ENCODE results near the gene HRCT1.
A peak's percentile ranks its signal among the peaks of the same experiment; 100 is the strongest.
"Not testable (repeated sequence)": the region's sequence is repeated elsewhere in the genome, so short reads cannot be mapped to it uniquely, and the experiment has no call there.

The HRCT1 gene

DNA sequence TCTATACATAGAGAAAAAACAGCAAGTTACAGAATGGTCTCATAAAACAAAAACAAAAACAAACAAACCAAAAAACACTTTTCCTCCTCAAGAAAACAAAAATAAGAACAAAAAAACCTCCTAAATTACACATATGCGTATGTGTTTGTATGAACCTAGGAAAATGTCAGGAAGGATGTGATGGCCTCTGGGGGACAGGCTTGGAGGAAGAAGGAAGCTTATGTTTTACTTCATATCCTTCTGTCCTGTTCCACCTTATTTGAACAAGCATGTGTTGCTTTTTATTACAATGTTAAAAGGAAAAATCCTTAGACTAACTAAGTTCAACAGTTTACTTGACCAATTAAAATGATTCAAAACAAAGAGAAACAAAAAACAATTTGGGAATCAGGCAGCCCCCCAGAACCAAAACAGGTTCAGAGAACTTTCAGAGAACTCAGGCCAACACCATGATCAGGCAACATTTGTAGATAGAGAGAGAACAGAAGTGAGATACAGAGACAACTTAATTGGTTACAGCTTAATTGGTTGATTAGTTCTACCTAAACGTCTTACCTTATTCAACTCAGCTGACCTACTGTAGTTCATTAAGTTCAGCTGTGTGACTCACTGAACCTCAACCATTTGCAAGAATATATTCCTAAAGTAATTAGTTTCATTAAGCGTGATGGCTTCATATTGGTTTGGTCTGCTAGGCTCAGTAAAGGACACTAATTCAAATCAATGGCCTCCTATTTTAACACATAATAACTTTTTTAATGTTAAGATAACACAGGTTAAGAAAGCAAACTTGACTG is 13.4 kb downstream of the HRCT1 start:
- no peak for DNase-seq

DNA sequence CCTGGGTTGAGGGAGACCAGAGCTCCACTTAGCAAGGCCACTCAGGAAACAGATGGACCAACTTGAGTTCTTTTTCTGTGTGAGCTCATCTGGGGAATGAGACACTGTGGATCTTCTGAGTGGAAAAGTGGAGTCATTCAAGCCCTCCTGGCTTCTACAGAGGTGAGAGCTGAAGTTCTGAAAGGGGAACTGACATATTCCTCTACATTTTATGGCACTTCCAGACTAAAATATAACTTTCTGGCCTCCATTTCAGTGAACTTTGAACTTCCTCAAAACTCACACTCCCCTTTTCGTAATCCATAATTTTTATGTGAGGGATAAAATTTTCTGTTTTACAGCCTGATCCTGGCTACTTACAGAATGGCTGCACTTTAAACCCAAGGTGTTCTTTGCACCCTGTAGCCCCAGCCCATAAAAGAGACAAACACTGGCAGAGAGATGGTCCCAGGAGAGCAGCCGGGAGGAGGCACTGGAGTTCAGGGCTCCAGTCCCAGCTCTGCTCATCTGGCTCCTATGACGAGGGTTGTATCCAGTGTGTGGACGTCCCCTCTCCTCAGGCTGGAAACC is 14.1 kb downstream of the HRCT1 start:
- DNase-seq, result peak; percentile 32 to 68

GRCh38 chr9:35923598-35923926 is 17.6 kb downstream of the HRCT1 start:
- no peak for DNase-seq

GRCh38 chr9:35923927-35924763 is 18.1 kb downstream of the HRCT1 start:
- no peak for DNase-seq

DNA sequence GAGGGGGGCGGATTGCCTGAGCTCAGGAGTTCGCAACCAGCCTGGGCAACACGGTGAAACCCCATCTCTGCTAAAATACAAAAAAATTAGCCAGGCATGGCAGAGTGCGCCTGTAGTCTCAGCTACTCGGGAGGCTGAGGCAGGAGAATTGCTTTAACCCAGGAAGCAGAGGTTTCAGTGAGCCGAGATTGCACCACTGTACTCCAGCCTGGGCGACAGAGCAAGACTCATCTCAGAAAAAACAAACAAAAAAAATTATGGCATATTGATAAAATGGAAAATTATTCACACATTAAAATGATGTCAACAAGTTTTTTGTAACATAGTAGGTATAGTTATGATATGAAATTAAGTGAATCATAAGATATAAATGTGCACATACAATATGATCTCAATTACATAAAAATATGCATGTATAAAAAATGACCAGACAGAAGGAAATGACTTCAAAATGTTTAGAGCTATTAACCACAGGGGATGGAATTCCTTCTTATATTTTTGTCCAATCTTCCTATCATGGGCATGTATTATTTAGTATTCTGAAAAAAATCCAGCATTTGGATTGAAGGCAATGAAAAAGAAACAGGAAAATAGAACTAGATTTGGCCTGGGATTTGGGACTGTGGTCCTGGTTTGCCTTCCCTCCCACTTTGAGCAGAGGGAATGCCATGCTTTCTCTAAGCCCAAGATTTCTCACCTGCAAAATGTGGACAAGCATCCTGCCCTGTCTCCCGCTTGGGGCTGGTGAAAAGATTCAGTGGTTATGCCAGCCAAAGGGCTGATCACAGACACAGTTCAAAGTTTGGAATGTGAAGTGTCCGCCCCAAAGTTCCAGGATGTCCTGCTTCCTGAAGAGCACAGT is 22.8 kb downstream of the HRCT1 start:
- DNase-seq, result no peak

DNA sequence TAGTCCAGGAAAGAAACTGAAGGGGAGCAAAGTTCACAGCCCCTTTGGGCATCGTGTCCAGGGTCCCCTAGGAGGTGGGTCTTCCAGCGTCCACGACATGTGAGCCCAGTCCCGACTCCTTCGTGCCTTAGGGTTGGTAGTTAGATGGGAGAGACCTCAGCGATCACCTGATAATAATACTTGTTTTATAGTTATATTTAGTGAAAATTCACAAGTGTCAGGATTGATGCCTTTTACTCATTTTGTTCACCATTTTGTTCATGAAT is 23.4 kb downstream of the HRCT1 start:
- DNase-seq, result no peak

- DNase-seq, result no peak
Measured at GRCh38 chr9:35930521-35930920, 24.5 kb downstream of the HRCT1 start.

GRCh38 chr9:35930989-35931388 is 25.0 kb downstream of the HRCT1 start:
- no peak for DNase-seq

DNA sequence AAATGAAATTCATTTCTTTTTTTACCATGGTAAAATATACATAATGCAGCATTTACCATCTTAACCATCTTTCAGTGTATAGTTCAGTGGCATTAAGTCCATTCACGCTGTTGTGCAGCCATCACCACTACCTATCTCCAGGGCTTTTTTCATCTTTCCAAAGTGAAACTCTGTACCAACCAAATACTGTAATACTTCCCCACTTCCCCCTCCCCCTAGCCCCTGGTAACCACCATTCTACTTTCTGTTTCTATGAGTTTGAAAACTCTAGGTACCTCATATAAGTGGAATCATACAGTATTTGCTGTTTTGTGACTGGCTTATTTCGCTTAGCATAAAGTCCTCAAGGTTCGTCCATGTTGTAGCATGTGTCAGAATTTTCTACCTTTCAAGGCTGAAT is 26.7 kb downstream of the HRCT1 start:
- no peak for DNase-seq

DNA sequence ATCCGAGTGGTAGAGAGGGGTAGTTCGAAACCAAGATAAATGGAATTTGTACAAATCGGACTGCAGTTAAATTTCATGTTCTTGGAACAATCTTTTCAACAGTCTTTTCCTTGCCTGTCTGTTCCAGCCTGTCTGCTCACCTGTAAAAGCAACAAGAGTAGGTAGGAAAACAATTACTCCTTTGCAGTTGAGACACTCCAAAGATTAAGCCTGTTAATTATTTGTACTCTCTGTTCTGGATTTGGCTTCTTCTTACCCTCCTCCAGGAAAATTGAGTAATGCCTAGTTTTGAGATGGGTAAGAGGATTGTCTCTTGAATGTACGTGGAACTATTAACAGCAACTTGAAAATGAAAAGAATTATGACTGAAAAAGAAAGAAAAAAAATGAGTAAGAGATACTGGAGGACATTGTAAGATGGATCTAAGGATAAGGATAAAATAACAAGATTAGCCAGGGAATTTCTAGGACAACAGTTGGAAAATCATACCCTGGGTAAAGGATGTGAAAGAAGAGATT is 27.6 kb downstream of the HRCT1 start:
- no peak for DNase-seq

- not testable (repeated sequence) for DNase-seq
Measured at GRCh38 chr9:35934069-35934468, 28.1 kb downstream of the HRCT1 start.

- DNase-seq, result no peak
Measured at GRCh38 chr9:35935261-35935660, 29.3 kb downstream of the HRCT1 start.

DNA sequence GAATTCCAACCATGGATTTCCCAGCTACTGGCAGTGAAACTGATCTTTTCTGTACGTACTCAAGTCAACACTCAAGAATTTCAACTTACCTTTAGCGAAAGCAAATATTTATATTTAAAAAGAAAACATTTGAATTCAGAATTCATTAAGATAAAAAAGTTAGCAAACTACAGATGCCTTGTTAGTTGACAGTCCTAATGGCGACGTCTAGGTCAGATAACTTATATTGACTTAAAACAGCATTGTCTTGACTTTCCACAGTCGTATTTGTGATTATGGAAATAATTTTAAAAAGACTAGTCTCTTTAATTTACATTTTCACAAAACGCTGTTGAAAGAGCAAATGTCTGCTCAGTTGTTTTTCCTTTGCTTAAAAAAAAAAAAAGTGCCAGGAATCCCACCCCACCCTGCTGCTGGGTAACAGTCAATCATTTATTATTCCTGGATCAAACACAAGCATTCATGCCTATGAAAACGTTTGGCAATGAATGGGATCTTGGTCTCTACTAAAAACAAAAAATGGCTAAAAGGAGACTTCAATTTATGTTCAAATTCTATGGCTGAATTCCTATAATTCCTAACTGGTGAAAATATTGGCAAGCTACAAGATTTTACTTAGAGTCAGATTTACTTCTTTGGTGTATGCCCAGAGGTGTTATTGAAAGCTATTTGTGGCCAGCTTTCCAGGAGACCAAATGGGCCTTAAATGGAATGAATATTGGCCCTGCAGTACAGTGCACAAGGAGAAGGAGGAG is 29.9 kb downstream of the HRCT1 start:
- no peak for DNase-seq

DNA sequence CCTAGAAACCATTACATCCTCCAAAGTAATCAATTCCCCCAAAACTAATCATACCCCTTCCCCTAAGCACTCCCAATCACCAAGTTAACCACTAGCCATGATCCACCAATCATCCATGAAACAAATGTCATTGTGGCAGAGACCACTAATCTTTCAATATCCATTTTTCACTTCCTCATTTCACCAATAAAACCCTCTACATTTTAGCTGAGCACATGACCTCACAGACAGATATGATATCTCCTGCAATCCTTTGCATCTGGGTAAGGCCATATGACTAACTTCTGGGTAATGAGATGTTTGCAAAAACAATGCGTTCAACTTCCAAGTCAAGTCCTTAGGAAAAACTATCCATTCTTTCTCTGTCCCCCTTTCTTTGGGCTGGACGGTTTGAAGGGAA is 31.2 kb downstream of the HRCT1 start:
- no peak for DNase-seq

DNA sequence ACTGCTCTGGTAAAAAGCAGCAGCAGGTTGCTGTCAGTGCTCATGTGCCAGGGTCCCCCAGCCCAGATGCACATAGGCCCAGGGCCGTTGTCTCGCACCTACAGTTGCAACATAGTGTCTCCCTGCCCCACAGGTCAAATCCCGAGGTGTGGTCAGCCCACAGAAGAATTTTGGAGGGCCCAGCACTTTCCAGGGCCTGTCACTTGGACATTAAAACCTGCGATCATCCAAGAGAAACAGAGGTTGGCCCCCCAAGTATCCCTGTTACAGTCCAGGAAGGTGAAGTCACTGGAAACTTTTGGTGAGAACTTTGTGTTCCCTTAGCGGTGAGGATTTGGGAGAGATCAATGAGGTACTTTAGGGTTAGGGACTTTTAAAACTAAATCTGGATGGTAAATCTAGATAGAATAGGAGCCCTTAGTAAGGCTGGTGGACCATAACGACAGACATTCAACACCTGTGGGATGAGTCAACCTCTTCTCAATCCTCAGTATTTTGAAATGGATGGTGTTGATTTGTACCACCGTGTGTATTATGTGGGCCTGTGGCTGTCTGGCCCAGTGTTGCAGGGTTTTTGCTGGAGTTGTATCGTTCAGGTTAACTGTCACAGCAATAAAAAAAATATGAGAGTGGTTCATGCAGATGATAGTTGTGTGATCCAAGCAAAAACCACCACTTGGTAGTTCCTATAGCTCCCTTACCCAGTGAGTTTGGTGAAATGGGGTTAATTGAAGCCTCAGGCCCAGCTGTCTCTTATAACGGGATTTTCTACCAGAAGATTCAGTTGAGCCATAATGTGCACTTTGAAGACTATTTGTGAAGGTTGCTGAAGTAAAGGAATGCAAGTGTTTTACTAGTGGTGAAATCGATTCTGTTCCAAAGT is 32.7 kb downstream of the HRCT1 start:
- no peak for DNase-seq

- DNase-seq, result no peak
Measured at GRCh38 chr9:35939679-35940250, 33.8 kb downstream of the HRCT1 start.

GRCh38 chr9:35940458-35941407 is 34.7 kb downstream of the HRCT1 start:
- no peak for DNase-seq

GRCh38 chr9:35942286-35942685 is 36.3 kb downstream of the HRCT1 start:
- DNase-seq, result no peak

GRCh38 chr9:35944173-35944572 is 38.2 kb downstream of the HRCT1 start:
- no peak for DNase-seq

DNA sequence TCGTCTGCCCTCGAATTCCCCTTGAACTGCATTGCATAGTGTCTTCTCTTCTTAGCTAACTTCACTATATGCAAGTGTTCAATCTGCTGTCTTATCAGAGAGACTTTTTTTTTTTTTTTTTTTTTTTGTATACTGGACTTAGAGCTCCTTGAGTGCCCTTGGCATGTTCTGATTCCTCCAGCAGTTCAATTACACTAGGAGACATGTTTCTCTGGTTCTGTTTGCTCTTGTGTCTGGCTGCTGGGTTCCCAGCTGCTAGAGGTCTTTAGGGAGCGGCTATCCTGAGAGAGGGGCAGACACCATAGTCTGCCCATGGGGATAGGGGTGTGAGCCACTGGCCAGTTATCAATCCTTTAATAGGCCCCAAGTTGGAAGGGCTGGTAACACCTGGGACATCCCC is 38.8 kb downstream of the HRCT1 start:
- DNase-seq, result no peak

Measured in Kasumi-1 (cell line).